Left colon (tissue), 2 donors: ENCODE results near the gene PTPRC. TPM values are rescaled to one million over a fixed set of nuclear protein-coding genes. Genes with fewer than 3 reads are reported as not detected.

Experiments used
- ATAC-seq: fragments of 200-7000 bp; cut with Tn5 transposase; one replicate; pipeline ENCODE4 v1.9.1; 2020; ENCODE audit warnings: mild to moderate bottlenecking, moderate library complexity
- DNase-seq, 2 donors: peaks; one replicate each; pipeline ENCODE4 v3.0.0-alpha.2; 2020
- intact Hi-C, 2 donors: fragments of 100-400 bp; cut with DNase I in 1 of 2; cut with micrococcal nuclease in 1 of 2; formaldehyde crosslinking; loops; one replicate each; pipeline versions ENCODE4 v1.11.2 to v1.14.0; 2022; cut with DNase I, micrococcal nuclease
- total RNA-seq, 2 donors: library from RNA; stranded (reverse); fragmentation: NEBNext Ultra II Directional; extraction: Animal tissue kit (Norgen Biotek cat#: 25700); gene quantifications; one replicate each; pipeline ENCODE4 v1.2.1, GENCODE V29; 2021
- donor health status: DM: no; HTN: no; CAD: no.
- donor health status: DM: yes; HTN: yes; CAD: no.

The PTPRC gene
- total RNA-seq, 2 donors from 2014 or later, result 6.3 to 22.4 TPM

- ATAC-seq, result no peak
- DNase-seq, result no peak
- intact Hi-C loops, result no loop called here
Observed at GRCh38 chr1:198664068-198664788, 25.4 kb downstream of the PTPRC start.

- DNase-seq (no peak), ATAC-seq (no peak)
- intact Hi-C loops, result no loop called here
Observed at GRCh38 chr1:198667186-198667585, 28.3 kb downstream of the PTPRC start.

GRCh38 chr1:198667807-198668206, 29.0 kb downstream of the PTPRC start:
- DNase-seq (no peak), ATAC-seq (no peak)
- intact Hi-C loops, result no loop called here

GRCh38 chr1:198669023-198669698, 30.3 kb downstream of the PTPRC start:
- ATAC-seq (no peak), DNase-seq (no peak)
- intact Hi-C loops, result no loop called here

- DNase-seq (no peak), ATAC-seq (no peak)
- intact Hi-C loops, result no loop called here
Observed at GRCh38 chr1:198669771-198670170, 30.9 kb downstream of the PTPRC start.

- DNase-seq (no peak), ATAC-seq (no peak)
- intact Hi-C loops, result no loop called here
Observed at GRCh38 chr1:198671136-198671535, 32.3 kb downstream of the PTPRC start.

- DNase-seq (no peak), ATAC-seq (no peak)
- intact Hi-C loops, result no loop called here
Observed at GRCh38 chr1:198672124-198672523, 33.3 kb downstream of the PTPRC start.

- no peak for DNase-seq
- ATAC-seq, result no peak
- intact Hi-C loops, result no loop called here
Observed at GRCh38 chr1:198674009-198674408, 35.2 kb downstream of the PTPRC start.

- ATAC-seq (no peak), DNase-seq (no peak)
- intact Hi-C loops, result loop anchor here in 1 of 2 donors (2.0 kb wide), 1 partner anchor 31 kb away; no protein-coding TSS in a partner anchor
Observed at GRCh38 chr1:198676253-198676652, 37.4 kb downstream of the PTPRC start.

GRCh38 chr1:198677027-198677426, 38.2 kb downstream of the PTPRC start:
- no peak for DNase-seq
- ATAC-seq, result no peak
- intact Hi-C loops, result loop anchor here in 1 of 2 donors (2.0 kb wide), 1 partner anchor 32 kb away; no protein-coding TSS in a partner anchor

- DNase-seq (no peak), ATAC-seq (no peak)
- intact Hi-C loops, result loop anchor here in 1 of 2 donors (2.0 kb wide), 1 partner anchor 33 kb away; no protein-coding TSS in a partner anchor
Observed at GRCh38 chr1:198677871-198678270, 39.0 kb downstream of the PTPRC start.

- intact Hi-C loops, result no loop called here
- no peak for DNase-seq
- no peak for ATAC-seq
Observed at GRCh38 chr1:198678301-198678836, 39.5 kb downstream of the PTPRC start.

GRCh38 chr1:198678901-198679329, 40.1 kb downstream of the PTPRC start:
- intact Hi-C loops, result no loop called here
- ATAC-seq, result no peak
- no peak for DNase-seq

GRCh38 chr1:198679535-198680173, 40.8 kb downstream of the PTPRC start:
- DNase-seq (peak in 1 of 2 donors; percentile 18), ATAC-seq (no peak)
- intact Hi-C loops, result no loop called here

- no peak for ATAC-seq
- no peak for DNase-seq
- intact Hi-C loops, result no loop called here
Observed at GRCh38 chr1:198680174-198680875, 41.5 kb downstream of the PTPRC start.

GRCh38 chr1:198681252-198681651, 42.4 kb downstream of the PTPRC start:
- intact Hi-C loops, result no loop called here
- no peak for ATAC-seq
- no peak for DNase-seq

- DNase-seq, result peak; percentile 57 to 76
- peak; percentile 94 for ATAC-seq
- intact Hi-C loops, result no loop called here
Observed at GRCh38 chr1:198681831-198682759, 43.3 kb downstream of the PTPRC start.

GRCh38 chr1:198682850-198683249, 44.0 kb downstream of the PTPRC start:
- intact Hi-C loops, result no loop called here
- no peak for ATAC-seq

More at GRCh38 chr1:198682850-198683249, 44.0 kb downstream of the PTPRC start:
- DNase-seq, result no peak
